ENCODE data around the gene MACROD2.

The MACROD2 gene

DNA sequence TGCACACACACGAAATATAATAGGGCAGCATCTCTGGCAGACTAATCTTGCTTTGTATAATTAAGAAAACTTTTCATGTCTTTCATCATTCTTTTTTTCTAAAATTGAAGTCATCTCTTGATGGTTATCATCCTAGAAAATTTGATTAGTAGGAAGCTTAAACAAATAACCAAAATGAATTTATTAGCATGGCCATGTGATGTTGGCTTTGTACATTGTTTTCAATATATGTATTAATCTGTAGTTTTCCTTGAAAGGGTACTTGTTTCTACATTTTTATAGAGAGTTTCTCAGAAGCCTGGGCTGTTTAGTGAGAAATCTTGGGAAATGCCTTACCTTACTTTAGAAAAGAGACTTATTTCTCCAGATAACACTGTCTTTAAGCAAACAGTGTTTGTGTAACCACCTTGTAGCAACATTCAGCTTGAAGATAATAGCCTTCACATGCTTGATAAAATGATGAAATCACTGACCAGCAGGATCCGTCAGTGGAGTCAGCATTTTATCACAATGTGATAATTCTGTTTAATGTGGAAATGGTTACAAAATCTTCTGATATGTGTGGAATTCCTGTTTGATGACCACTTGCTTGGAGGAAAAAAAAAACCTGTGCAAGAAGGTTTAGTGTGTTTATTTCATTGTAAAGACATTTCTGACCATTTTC lies 147.8 kb downstream of the MACROD2 start:
- no peak for DNase-seq (ENCODE audit: insufficient read length, low spot score)
- TF ChIP-seq SPI1 (IDR thresholded peaks at IDR 0.05; ENCODE audit: low read depth, low read length), result no peak
- no peak for TF ChIP-seq TAF1 (IDR thresholded peaks at IDR 0.05; ENCODE audit: low read depth, low read length)
- no peak for TF ChIP-seq POU2F2 (IDR thresholded peaks at IDR 0.05; ENCODE audit: low read depth, low read length)
- TF ChIP-seq POLR2AphosphoS5 (IDR thresholded peaks at IDR 0.05; ENCODE audit: low read depth, low read length), result no peak
- no peak for TF ChIP-seq PAX5 (IDR thresholded peaks at IDR 0.05; ENCODE audit: insufficient read depth, low read length, severe bottlenecking)
- no peak for TF ChIP-seq POLR2A (IDR thresholded peaks at IDR 0.05; ENCODE audit: low read depth, low read length)

DNA sequence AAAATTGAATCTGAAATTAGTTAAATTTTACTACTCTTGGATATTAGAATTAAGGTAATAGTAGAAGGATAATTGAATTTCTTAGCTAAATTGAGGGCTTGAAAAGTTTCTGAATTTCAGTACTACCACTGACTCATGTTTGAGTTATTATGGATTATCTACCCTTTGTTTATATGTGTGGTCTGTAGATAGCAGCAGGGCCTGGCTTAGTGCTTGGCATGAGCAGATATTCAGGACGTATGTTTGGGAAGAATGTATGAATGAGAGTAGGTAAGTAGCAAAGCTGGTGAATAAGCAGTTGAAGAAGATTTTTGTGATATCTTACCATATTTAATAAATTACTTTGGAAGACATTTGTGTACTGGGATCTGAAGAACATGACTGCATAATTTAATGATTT lies 152.7 kb downstream of the MACROD2 start:
- no peak for TF ChIP-seq POLR2AphosphoS5 (IDR thresholded peaks at IDR 0.05; ENCODE audit: low read depth, low read length)
- no peak for TF ChIP-seq POLR2A (IDR thresholded peaks at IDR 0.05; ENCODE audit: low read depth, low read length)
- TF ChIP-seq TAF1 (IDR thresholded peaks at IDR 0.05; ENCODE audit: low read depth, low read length), result no peak
- TF ChIP-seq POU2F2 (IDR thresholded peaks at IDR 0.05; ENCODE audit: low read depth, low read length), result no peak
- no peak for TF ChIP-seq SPI1 (IDR thresholded peaks at IDR 0.05; ENCODE audit: low read depth, low read length)
- no peak for TF ChIP-seq PAX5 (IDR thresholded peaks at IDR 0.05; ENCODE audit: insufficient read depth, low read length, severe bottlenecking)
- no peak for FAIRE-seq
- DNase-seq (ENCODE audit: insufficient read length, low spot score), result no peak

More for the DNA sequence above, 147.8 kb downstream of the MACROD2 start:
- FAIRE-seq, result no peak

DNA sequence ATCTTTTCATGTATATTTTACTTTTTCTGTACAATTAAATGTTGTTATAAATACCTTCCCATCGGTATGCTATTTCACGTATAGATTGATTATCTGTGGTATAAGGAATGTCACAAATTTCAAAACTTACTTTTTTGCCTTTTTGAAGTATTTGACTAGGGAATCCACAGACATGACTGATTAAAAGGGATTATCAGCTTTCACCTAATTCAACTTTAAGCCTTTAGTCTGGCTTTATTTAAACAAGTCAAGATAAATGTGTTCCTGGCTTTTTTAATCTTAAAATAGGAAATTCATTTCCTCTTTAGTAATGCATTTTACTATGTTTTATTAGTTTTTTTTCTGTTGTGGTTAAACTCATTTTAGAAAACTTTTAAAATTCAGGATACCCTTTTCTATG lies 160.0 kb downstream of the MACROD2 start:
- FAIRE-seq, result no peak

DNA sequence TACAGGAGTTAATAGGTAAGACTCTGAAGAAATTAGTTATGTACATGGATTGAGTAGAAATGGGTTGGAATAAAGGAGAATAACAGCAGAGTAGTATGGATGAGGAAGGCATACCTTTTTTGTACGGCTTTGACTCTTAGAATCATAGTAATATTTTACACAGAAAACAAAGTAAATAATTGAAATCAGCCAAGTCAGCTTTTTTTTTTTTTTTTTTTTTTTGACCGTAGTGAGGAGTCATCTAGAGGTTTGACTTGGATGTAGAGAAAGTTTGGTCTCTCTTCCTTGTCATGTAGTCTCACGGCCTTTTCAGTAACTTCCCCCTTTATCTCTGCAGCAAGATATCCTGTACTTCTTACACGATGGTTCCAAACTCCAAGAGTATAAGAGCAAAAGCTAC lies 183.2 kb downstream of the MACROD2 start:
- DNase-seq (ENCODE audit: insufficient read length, low spot score), result no peak
- TF ChIP-seq SPI1 (IDR thresholded peaks at IDR 0.05; ENCODE audit: low read depth, low read length), result no peak
- TF ChIP-seq TAF1 (IDR thresholded peaks at IDR 0.05; ENCODE audit: low read depth, low read length), result no peak
- no peak for TF ChIP-seq POLR2A (IDR thresholded peaks at IDR 0.05; ENCODE audit: low read depth, low read length)
- TF ChIP-seq POU2F2 (IDR thresholded peaks at IDR 0.05; ENCODE audit: low read depth, low read length), result no peak
- no peak for TF ChIP-seq POLR2AphosphoS5 (IDR thresholded peaks at IDR 0.05; ENCODE audit: low read depth, low read length)
- TF ChIP-seq PAX5 (IDR thresholded peaks at IDR 0.05; ENCODE audit: insufficient read depth, low read length, severe bottlenecking), result no peak
- no peak for FAIRE-seq

More for the DNA sequence above, 160.0 kb downstream of the MACROD2 start:
- DNase-seq (ENCODE audit: insufficient read length, low spot score), result no peak
- no peak for TF ChIP-seq POU2F2 (IDR thresholded peaks at IDR 0.05; ENCODE audit: low read depth, low read length)
- TF ChIP-seq SPI1 (IDR thresholded peaks at IDR 0.05; ENCODE audit: low read depth, low read length), result no peak
- no peak for TF ChIP-seq TAF1 (IDR thresholded peaks at IDR 0.05; ENCODE audit: low read depth, low read length)
- TF ChIP-seq PAX5 (IDR thresholded peaks at IDR 0.05; ENCODE audit: insufficient read depth, low read length, severe bottlenecking), result no peak
- TF ChIP-seq POLR2AphosphoS5 (IDR thresholded peaks at IDR 0.05; ENCODE audit: low read depth, low read length), result no peak
- TF ChIP-seq POLR2A (IDR thresholded peaks at IDR 0.05; ENCODE audit: low read depth, low read length), result no peak

DNA sequence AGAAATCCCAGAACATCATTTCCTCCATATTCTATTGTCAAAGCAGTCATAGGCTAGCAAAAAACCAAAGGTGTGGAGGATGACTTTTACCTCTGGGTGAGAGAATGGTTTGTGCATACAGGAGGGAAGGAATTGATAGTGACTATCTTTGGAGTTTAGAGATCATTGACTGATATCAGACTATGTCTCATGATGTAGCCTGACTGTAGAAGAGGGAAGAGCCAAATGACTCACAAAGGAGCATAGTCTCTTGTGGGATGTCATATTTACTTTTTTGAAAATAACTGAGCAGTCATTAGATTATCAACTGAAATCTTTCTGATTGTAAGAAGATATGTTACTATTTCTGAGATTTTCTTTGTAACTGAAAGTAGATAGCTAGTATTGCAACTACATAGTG lies 183.6 kb downstream of the MACROD2 start:
- DNase-seq (ENCODE audit: insufficient read length, low spot score), result no peak
- FAIRE-seq, result no peak
- no peak for TF ChIP-seq POLR2AphosphoS5 (IDR thresholded peaks at IDR 0.05; ENCODE audit: low read depth, low read length)
- TF ChIP-seq PAX5 (IDR thresholded peaks at IDR 0.05; ENCODE audit: insufficient read depth, low read length, severe bottlenecking), result no peak
- TF ChIP-seq SPI1 (IDR thresholded peaks at IDR 0.05; ENCODE audit: low read depth, low read length), result no peak
- no peak for TF ChIP-seq POU2F2 (IDR thresholded peaks at IDR 0.05; ENCODE audit: low read depth, low read length)
- TF ChIP-seq POLR2A (IDR thresholded peaks at IDR 0.05; ENCODE audit: low read depth, low read length), result no peak
- no peak for TF ChIP-seq TAF1 (IDR thresholded peaks at IDR 0.05; ENCODE audit: low read depth, low read length)

DNA sequence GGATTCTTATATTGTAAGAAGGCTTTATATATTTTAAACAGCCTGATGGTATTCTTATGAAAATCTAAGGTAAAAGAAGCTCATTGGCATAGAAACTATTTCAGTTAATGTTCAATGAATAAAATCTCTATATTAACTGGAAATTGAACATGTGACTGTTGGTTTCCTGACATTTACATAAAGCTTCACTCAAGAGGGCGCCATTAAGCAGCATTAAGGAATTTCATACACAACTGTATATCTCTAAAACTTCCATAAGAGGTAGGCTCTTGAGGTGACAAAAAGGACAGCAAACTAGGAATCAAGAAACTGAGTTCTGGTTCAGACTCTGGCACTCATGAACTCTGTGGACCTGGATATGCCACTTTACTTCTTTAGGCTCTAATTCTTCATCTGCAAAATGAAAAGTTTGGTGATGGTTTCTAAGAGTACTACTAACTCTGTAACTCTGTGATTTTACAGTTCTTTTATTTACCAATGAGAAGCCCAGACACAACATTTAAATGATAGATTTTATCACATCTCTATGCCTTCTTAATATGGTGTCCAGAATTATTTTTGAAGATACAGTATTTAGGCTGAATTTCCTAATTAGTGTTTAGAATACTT lies 194.6 kb downstream of the MACROD2 start:
- no peak for DNase-seq (ENCODE audit: insufficient read length, low spot score)
- TF ChIP-seq TAF1 (IDR thresholded peaks at IDR 0.05; ENCODE audit: low read depth, low read length) (no peak), POLR2A (IDR thresholded peaks at IDR 0.05; ENCODE audit: low read depth, low read length) (no peak), PAX5 (IDR thresholded peaks at IDR 0.05; ENCODE audit: insufficient read depth, low read length, severe bottlenecking) (no peak), POLR2AphosphoS5 (IDR thresholded peaks at IDR 0.05; ENCODE audit: low read depth, low read length) (no peak), POU2F2 (IDR thresholded peaks at IDR 0.05; ENCODE audit: low read depth, low read length) (no peak), SPI1 (IDR thresholded peaks at IDR 0.05; ENCODE audit: low read depth, low read length) (no peak)

DNA sequence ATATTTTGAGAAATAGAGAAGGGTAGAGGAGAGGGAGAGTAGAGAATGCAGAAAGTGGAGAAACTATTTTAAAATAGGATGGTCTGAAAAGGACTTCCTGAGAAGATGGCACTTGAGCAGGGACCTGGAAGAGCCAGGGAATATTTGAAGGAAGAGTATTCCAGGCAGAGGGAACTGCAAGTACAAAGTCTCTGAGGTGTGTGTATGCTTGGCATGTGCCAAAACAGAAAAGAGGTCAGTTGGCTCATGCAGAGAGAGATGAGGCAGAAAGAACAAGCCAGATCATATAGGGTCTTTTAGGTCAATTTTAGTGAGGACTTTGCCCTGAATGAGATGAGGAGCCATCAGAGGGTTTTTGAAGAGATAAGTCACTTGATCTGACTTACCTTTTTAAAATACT lies 196.2 kb downstream of the MACROD2 start:
- FAIRE-seq, result no peak
- DNase-seq (ENCODE audit: insufficient read length, low spot score), result no peak
- TF ChIP-seq SPI1 (IDR thresholded peaks at IDR 0.05; ENCODE audit: low read depth, low read length) (no peak), POU2F2 (IDR thresholded peaks at IDR 0.05; ENCODE audit: low read depth, low read length) (no peak), TAF1 (IDR thresholded peaks at IDR 0.05; ENCODE audit: low read depth, low read length) (no peak), POLR2A (IDR thresholded peaks at IDR 0.05; ENCODE audit: low read depth, low read length) (no peak), PAX5 (IDR thresholded peaks at IDR 0.05; ENCODE audit: insufficient read depth, low read length, severe bottlenecking) (no peak), POLR2AphosphoS5 (IDR thresholded peaks at IDR 0.05; ENCODE audit: low read depth, low read length) (no peak)

More for the DNA sequence above, 194.6 kb downstream of the MACROD2 start:
- FAIRE-seq, result no peak

DNA sequence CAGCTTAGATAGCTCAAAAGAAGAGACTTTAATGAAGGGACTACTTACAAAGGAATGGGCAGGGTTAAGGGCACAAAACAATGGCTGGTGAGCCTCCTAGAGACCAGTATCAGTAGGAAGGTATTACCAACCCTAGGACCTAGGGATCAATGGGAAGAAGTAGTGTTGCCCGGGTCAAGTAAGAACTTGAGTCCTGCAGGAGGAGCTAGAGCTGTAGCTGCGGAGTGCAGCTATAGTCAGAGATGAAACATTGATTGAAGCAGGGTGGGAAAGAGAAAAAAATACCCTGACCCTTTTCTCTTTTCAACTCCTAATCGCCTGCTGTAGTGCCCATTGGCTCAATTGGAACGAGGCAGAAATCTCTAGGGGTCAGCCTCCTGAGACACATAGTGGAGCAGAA lies 198.1 kb downstream of the MACROD2 start:
- DNase-seq (ENCODE audit: insufficient read length, low spot score) (no peak), FAIRE-seq (no peak)
- TF ChIP-seq SPI1 (IDR thresholded peaks at IDR 0.05; ENCODE audit: low read depth, low read length) (no peak), TAF1 (IDR thresholded peaks at IDR 0.05; ENCODE audit: low read depth, low read length) (no peak), POLR2A (IDR thresholded peaks at IDR 0.05; ENCODE audit: low read depth, low read length) (no peak), POU2F2 (IDR thresholded peaks at IDR 0.05; ENCODE audit: low read depth, low read length) (no peak)

DNA sequence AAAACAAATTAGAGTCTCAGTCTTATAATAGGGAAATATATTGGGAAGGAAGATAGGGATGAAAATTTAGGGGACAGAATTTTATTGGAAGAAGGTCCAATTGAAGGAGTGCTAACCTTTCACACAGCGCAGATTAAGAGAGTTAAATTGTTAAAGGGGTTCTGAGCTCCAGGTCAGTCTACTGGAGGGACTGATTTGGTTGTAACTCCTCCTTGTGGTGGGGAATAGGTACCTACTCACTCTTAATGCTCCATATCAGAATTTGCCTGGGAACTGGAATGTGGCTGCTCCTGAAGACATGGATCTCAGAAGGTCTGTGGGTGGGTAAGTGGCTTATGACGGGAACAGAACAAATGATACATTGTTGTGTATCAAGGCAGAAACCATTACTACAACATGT lies 198.6 kb downstream of the MACROD2 start:
- FAIRE-seq (no peak), DNase-seq (ENCODE audit: insufficient read length, low spot score) (no peak)
- no peak for TF ChIP-seq SPI1 (IDR thresholded peaks at IDR 0.05; ENCODE audit: low read depth, low read length)
- no peak for TF ChIP-seq POU2F2 (IDR thresholded peaks at IDR 0.05; ENCODE audit: low read depth, low read length)

DNA sequence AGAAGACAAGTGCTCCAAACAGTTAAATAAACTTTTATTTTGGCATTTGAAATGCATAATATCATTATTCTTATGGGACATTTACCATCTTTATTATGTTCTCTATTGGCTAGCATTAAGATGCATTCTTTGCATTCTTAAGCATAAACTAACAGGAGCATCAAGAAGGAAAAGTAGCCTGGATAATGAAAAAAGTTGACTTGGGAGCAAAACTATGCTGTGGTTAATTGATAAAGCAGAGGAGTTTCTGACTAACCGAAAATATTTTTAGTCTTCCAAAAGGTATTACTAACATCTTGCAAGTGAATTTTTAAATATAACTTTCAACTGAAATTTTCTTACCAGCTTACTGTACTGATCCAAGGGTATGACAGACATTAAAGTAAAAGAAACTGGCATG lies 201.8 kb downstream of the MACROD2 start:
- DNase-seq (ENCODE audit: insufficient read length, low spot score) (no peak), FAIRE-seq (no peak)
- TF ChIP-seq POLR2A (IDR thresholded peaks at IDR 0.05; ENCODE audit: low read depth, low read length) (no peak), POLR2AphosphoS5 (IDR thresholded peaks at IDR 0.05; ENCODE audit: low read depth, low read length) (no peak), TAF1 (IDR thresholded peaks at IDR 0.05; ENCODE audit: low read depth, low read length) (no peak), SPI1 (IDR thresholded peaks at IDR 0.05; ENCODE audit: low read depth, low read length) (no peak), POU2F2 (IDR thresholded peaks at IDR 0.05; ENCODE audit: low read depth, low read length) (no peak), PAX5 (IDR thresholded peaks at IDR 0.05; ENCODE audit: insufficient read depth, low read length, severe bottlenecking) (no peak)
